Cardiac muscle cell (in vitro differentiated cells and primary cell): Measurements from ENCODE around the gene IL1RAPL1. TPM values are rescaled to one million over a fixed set of nuclear protein-coding genes. Genes with fewer than 3 reads are reported as not detected.
A peak's percentile ranks its signal among the peaks of the same experiment; 100 is the strongest.

Source experiments
- DNase-seq, 2 donors: peaks; one replicate each; pipeline versions ENCODE4 v3.0.0 to v3.0.0-alpha.2; 2010 to 2017; ENCODE audit warnings: low read depth in 1 of 2, low spot score in 1 of 2
- H3K27ac ChIP-seq: fragments of 200-600 bp; sonication (generic); 2 replicates; pipeline ENCODE4 v1.5.1; 2016
- H3K27me3 ChIP-seq: fragments of 200-600 bp; sonication (generic); 2 replicates; pipeline ENCODE4 v1.6.0; 2016; ENCODE audit warnings: control low read depth
- H3K36me3 ChIP-seq: fragments of 200-600 bp; sonication (generic); 2 replicates; pipeline ENCODE4 v1.5.1; 2016; ENCODE audit warnings: control low read depth
- H3K4me1 ChIP-seq: fragments of 200-600 bp; sonication (generic); 2 replicates; pipeline ENCODE4 v1.8.1; 2017; ENCODE audit warnings: low read depth, mild to moderate bottlenecking, mixed run types
- H3K4me3 ChIP-seq: fragments of 200-600 bp; sonication (generic); 2 replicates; pipeline ENCODE4 v1.5.1; 2016; ENCODE audit warnings: mild to moderate bottlenecking
- H3K9me3 ChIP-seq: fragments of 200-600 bp; sonication (generic); 2 replicates; pipeline ENCODE4 v1.5.1; 2017; ENCODE audit warnings: low read depth, mild to moderate bottlenecking, control low read depth
- polyA plus RNA-seq: library from polyadenylated mRNA; unstranded; fragments of >200 nt; fragmentation: Nextera tagmentation; extraction: Ambion mirVana; gene quantifications from 2 replicates; pipeline ENCODE4 v1.2.1, GENCODE V29; 2016
- total RNA-seq: library from RNA; depleted of rRNA; stranded (reverse); fragments of >200 nt; gene quantifications from 2 replicates; pipeline ENCODE4 v1.2.3, GENCODE V29; 2016
- TF ChIP-seq, protein P1 (sequence below): IDR thresholded peaks from 2 replicates; pipeline ENCODE4 v1.5.1; 2012; ENCODE audit warnings: low read depth, mild to moderate bottlenecking, low read length

Gene IL1RAPL1
- total and polyA plus RNA-seq, 2 experiments from 2014 or later: 3.2 to 4.2 TPM

DNA sequence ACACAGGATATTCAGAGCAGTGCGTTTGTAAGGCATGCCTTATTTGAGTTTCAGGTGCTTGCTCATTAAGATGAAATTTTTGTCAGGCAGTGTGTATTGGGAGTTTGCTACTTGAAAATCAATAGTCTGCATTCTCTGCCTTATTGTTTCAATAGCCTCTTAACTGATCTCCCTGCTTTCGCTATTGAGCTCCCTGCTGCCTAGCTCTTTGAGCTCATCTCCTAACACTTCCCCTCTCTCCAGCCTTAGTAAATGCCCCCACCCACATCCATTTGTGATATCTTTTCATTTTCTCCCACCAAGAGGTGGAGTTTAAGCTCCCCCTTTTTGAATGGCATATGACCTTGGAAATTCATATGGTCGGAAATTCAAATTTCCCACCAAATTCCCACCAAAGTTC, 256.6 kb downstream of the IL1RAPL1 start:
- TF ChIP-seq, protein P1, sequence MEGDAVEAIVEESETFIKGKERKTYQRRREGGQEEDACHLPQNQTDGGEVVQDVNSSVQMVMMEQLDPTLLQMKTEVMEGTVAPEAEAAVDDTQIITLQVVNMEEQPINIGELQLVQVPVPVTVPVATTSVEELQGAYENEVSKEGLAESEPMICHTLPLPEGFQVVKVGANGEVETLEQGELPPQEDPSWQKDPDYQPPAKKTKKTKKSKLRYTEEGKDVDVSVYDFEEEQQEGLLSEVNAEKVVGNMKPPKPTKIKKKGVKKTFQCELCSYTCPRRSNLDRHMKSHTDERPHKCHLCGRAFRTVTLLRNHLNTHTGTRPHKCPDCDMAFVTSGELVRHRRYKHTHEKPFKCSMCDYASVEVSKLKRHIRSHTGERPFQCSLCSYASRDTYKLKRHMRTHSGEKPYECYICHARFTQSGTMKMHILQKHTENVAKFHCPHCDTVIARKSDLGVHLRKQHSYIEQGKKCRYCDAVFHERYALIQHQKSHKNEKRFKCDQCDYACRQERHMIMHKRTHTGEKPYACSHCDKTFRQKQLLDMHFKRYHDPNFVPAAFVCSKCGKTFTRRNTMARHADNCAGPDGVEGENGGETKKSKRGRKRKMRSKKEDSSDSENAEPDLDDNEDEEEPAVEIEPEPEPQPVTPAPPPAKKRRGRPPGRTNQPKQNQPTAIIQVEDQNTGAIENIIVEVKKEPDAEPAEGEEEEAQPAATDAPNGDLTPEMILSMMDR: no peak

DNA sequence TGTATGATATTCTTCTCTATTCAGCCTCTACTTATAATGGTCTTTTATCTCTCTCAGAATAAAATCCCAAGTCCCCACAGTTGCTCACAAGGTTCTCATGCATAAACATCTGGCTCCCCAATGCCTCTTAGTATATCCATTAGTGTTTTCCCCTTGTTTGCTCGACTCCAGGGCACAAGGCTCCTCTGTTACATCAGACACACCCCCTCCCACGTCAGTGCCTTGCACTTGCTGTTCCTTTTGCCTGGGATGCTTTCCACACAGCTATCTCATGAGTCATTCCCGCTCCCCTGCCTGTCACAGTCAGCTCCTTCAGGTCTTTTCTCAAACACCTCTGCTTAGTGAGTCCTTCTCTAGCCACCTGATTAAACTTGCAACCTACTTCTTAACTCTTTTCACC, 260.2 kb downstream of the IL1RAPL1 start:
- H3K4me3 ChIP-seq: no peak overlapping the region
- no peak overlapping the region for H3K27ac ChIP-seq
- H3K9me3 ChIP-seq: no peaks in the 10 kb centered on the region
- no peaks in the 10 kb centered on the region for H3K36me3 ChIP-seq
- H3K27me3 ChIP-seq: no peaks in the 10 kb centered on the region
- DNase-seq: peak in 1 of 2 donors; percentile 45
- TF ChIP-seq, protein P1: no peak
- H3K4me1 ChIP-seq: peaks cover 9% of the 10 kb centered on the region

More for the DNA sequence above, 256.6 kb downstream of the IL1RAPL1 start:
- Histone ChIP-seq H3K9me3 (no peaks in the 10 kb centered on the region), H3K4me3 (no peak overlapping the region), H3K4me1 (no peaks in the 10 kb centered on the region), H3K27ac (no peak overlapping the region), H3K36me3 (no peaks in the 10 kb centered on the region), H3K27me3 (no peaks in the 10 kb centered on the region)
- DNase-seq: no peak

DNA sequence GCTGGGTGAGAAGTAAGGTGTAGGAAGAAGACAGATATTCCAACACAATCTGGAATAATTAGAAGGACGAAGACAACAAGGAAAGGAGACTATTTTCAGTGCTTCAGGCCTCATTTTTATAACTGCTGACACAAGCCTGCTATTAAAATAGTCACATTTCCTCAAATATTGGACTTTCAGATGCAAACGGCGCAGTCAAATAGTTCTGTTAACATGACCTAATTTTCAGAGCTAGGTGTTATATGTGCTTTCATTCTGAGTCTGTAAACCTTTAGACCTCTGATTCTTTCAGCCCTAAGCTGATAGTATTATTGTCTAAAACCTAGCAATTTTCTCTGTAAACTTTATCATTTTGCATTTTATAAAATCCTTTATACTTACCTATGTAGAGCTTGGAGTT, 261.5 kb downstream of the IL1RAPL1 start:
- no peak for DNase-seq
- no peaks in the 10 kb centered on the region for H3K36me3 ChIP-seq
- TF ChIP-seq, protein P1: no peak
- no peak overlapping the region for H3K4me3 ChIP-seq
- no peaks in the 10 kb centered on the region for H3K27me3 ChIP-seq
- peaks cover 11% of the 10 kb centered on the region for H3K4me1 ChIP-seq
- no peak overlapping the region for H3K27ac ChIP-seq
- no peaks in the 10 kb centered on the region for H3K9me3 ChIP-seq

DNA sequence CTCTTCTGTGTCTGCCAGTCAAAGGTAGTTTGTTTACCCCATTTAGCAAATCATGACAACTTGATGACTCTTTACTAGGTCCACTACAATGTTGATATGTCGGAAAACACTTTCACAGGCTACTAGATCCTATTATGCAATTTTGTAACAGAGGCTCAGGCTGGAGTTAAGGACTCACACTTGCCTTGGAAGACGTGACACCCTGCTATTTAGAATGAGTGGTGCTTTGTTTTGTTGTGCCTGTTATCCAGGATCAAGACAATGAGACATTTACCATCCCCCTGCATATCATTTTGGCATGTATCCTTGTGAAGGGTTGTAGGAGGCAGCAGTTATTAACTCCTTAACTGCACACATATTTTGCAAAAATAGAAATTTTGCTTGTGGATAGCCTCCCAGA, 263.7 kb downstream of the IL1RAPL1 start:
- Histone ChIP-seq H3K27me3 (no peaks in the 10 kb centered on the region), H3K4me1 (peaks cover 11% of the 10 kb centered on the region), H3K9me3 (no peaks in the 10 kb centered on the region), H3K27ac (no peak overlapping the region), H3K36me3 (no peaks in the 10 kb centered on the region), H3K4me3 (no peak overlapping the region)
- DNase-seq: peak in 1 of 2 donors; percentile 14
- TF ChIP-seq, protein P1: no peak

DNA sequence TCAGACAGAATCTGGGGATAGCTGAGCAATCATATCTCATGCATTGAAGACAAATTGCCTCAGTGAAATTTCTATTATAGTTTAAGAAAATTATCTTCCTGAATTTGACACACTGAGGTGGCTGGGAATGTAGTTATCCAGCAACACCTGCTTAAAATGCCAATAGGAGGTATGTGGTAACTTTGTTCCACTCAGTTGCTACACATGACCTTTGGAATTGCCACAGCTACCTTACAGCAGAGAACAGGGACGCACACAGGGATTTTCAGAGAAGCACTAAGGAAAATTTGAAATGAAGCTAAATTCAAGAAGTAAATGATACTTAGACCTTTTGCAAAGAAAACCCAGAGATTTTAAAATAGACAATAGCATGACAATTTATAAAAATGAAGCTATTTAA, 264.6 kb downstream of the IL1RAPL1 start:
- H3K4me3 ChIP-seq: no peak overlapping the region
- H3K27ac ChIP-seq: no peak overlapping the region
- TF ChIP-seq, protein P1: no peak
- H3K36me3 ChIP-seq: no peaks in the 10 kb centered on the region
- H3K9me3 ChIP-seq: no peaks in the 10 kb centered on the region
- H3K27me3 ChIP-seq: no peaks in the 10 kb centered on the region
- peaks cover 11% of the 10 kb centered on the region for H3K4me1 ChIP-seq
- DNase-seq: peak in 1 of 2 donors; percentile 67

DNA sequence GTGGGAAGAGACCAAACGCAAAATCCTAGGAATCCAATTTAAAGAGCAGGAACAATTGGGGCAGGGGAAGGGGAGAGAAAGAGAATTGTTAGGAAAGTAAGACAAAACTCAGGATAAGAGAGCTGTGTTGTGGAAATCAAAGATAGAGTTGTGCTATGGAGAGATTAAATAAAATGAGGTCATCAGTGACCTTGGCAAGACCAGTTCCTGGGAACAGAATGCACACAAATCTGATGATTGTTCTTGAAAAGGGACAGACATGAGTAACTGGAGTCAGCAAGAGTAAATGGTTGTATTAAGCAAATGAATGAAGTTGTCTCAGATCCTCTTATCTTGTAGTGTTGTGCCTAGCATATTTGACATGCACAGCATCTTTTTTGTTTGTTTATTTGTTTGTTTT, 267.4 kb downstream of the IL1RAPL1 start:
- H3K27me3 ChIP-seq: no peaks in the 10 kb centered on the region
- H3K27ac ChIP-seq: no peak overlapping the region
- peaks cover 11% of the 10 kb centered on the region for H3K4me1 ChIP-seq
- H3K9me3 ChIP-seq: no peaks in the 10 kb centered on the region
- TF ChIP-seq, protein P1: no peak
- DNase-seq: peak in 1 of 2 donors; percentile 11
- H3K36me3 ChIP-seq: no peaks in the 10 kb centered on the region
- H3K4me3 ChIP-seq: no peak overlapping the region
